ENCODE data around the gene CAPN9. TPM values are rescaled to one million over a fixed set of nuclear protein-coding genes. Genes with fewer than 3 reads are reported as not detected.

CAPN9 gene
- not detected in 5 replicates for total RNA-seq (2022; extraction: Qiagen RNA extraction)

GRCh38 chr1:230747127-230747730, at the start of gene CAPN9:
TSS of gene CAPN9 (plus strand) at chr1:230747388. CDS start at chr1:230747497, 109 bp downstream.

GRCh38 chr1:230713915-230714764, 33.0 kb upstream of the CAPN9 start, which contains the start of gene AGT:
TSS of gene AGT (minus strand) at chr1:230714122. CDS start at chr1:230710823, 3,299 bp downstream.

Other genes with a start within 250 kb of the CAPN9 start
- 18.4 to 23.5 TPM (median 19.0 TPM) in 5 replicates for gene COG2, start 104.9 kb upstream of the CAPN9 start, total RNA-seq (2022; extraction: Qiagen RNA extraction)
- 0.04 to 0.15 TPM (median 0.10 TPM) in 5 replicates for gene AGT, start 33.3 kb upstream of the CAPN9 start, total RNA-seq (2022; extraction: Qiagen RNA extraction)
- 17.6 to 20.3 TPM (median 18.4 TPM) in 5 replicates for gene C1orf198, start 121.1 kb downstream of the CAPN9 start, total RNA-seq (2022; extraction: Qiagen RNA extraction)
- 7.4 to 9.8 TPM (median 9.6 TPM) in 5 replicates for gene TTC13, start 231.5 kb downstream of the CAPN9 start, total RNA-seq (2022; extraction: Qiagen RNA extraction)
- gene ARV1, start 231.7 kb downstream of the CAPN9 start, total RNA-seq (2022; extraction: Qiagen RNA extraction), result 21.4 to 24.8 TPM (median 24.0 TPM) in 5 replicates

All from A549 treated with AZD2906 at 1 μM for 4 hours (cell line).